Kidney epithelial cell (primary cell): ENCODE data around the gene ZNF653. TPM values are rescaled to one million over a fixed set of nuclear protein-coding genes. Genes with fewer than 3 reads are reported as not detected.

Experiments
- DNase-seq: peaks from one replicate; pipeline ENCODE4 v3.0.0-alpha.2; 2010; ENCODE audit warnings: low read depth
- H3K27me3 ChIP-seq: 2 replicates; pipeline ENCODE4 v1.6.0; 2011; ENCODE audit warnings: low read length; ENCODE audit not compliant: control insufficient read depth, insufficient read depth
- H3K36me3 ChIP-seq: 2 replicates; pipeline ENCODE4 v1.5.1; 2011; ENCODE audit warnings: low read length; ENCODE audit not compliant: control insufficient read depth, insufficient read depth
- H3K4me3 ChIP-seq: 2 replicates; pipeline ENCODE4 v1.5.1; 2011; ENCODE audit warnings: low read depth, mild to moderate bottlenecking, control low read depth, low read length
- total RNA-seq: library from RNA; depleted of rRNA; stranded (reverse); fragments of >200 nt; gene quantifications from 2 replicates; pipeline ENCODE4 v1.2.3, GENCODE V29; 2015
- TF ChIP-seq, protein P1 (sequence below): IDR thresholded peaks from 2 replicates; pipeline ENCODE4 v1.5.1; 2011; ENCODE audit warnings: mild to moderate bottlenecking, moderate library complexity, low read length, control low read depth, inconsistent platforms; ENCODE audit not compliant: insufficient read depth, poor library complexity, severe bottlenecking

Gene ZNF653
- total RNA-seq, 1 donor from 2014 or later = 6.6 TPM

DNA sequence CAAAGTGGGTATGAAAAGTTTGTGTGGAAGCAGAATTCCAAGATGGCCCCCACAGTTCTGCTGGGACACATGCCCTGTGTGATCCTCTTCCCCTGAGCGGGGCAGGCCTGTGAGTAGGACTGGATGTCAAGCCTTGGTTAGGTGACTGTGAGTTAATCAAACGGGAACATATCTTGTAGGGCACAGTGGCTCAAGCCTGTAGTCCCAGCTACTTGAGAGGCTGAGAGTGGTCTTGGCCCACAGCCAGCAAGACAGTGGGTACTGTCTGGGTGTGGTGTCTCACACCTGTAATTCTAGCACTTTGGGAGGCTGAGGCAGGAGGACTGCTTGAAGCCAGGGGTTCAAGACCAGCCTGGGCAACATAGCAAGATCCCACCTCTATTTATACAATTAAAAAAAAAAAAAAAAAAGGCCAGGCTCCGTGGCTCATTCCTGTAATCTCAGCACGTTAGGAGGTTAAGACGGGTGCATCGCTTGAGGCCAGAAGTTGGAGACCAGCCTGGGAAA lies 6.4 kb downstream of the ZNF653 start:
- DNase-seq = no peak
- H3K27me3 ChIP-seq = no peaks in the 10 kb centered on the region
- no peak overlapping the region for H3K4me3 ChIP-seq
- peaks cover 1% of the 10 kb centered on the region for H3K36me3 ChIP-seq
- TF ChIP-seq, protein P1, sequence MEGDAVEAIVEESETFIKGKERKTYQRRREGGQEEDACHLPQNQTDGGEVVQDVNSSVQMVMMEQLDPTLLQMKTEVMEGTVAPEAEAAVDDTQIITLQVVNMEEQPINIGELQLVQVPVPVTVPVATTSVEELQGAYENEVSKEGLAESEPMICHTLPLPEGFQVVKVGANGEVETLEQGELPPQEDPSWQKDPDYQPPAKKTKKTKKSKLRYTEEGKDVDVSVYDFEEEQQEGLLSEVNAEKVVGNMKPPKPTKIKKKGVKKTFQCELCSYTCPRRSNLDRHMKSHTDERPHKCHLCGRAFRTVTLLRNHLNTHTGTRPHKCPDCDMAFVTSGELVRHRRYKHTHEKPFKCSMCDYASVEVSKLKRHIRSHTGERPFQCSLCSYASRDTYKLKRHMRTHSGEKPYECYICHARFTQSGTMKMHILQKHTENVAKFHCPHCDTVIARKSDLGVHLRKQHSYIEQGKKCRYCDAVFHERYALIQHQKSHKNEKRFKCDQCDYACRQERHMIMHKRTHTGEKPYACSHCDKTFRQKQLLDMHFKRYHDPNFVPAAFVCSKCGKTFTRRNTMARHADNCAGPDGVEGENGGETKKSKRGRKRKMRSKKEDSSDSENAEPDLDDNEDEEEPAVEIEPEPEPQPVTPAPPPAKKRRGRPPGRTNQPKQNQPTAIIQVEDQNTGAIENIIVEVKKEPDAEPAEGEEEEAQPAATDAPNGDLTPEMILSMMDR = no peak

DNA sequence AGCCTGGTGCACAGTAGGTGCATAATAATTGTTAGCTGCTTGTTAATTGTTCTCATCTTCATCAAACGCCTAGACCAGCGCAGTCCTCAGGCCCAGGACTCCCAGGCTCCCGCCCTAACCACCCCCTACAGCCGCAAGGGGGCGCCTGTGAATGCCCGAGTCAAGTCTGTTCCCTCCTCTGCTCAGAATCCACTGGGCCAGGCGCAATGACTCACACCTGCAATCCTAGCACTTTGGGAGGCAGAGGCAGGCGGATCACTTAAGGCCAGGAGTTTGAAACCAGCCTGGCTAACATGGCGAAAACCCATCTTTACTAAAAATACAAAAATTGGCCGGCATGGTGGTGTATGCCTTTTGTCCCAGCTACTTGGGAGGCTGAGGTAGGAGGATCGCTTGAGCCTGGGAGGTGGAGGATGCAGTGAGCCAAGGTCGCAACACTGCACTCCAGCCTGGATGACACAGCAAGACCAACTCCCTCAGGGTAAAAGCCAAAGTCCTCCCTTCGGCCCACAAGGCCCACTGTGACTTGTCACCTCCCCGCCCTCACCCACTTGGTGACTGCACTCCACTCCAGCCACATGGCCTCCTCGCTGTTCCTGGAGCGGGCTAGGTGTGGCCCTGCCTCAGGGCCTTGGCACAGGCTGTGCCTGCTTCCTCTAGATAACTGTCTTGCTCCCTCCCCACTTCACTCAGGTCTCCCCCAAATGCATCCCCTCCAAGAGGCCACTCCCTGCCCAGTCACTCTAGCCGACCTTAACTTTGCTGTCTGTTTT lies 9.1 kb downstream of the ZNF653 start:
- no peak overlapping the region for H3K4me3 ChIP-seq
- H3K27me3 ChIP-seq = no peaks in the 10 kb centered on the region
- DNase-seq = no peak
- H3K36me3 ChIP-seq = peaks cover 1% of the 10 kb centered on the region
- TF ChIP-seq, protein P1 = peak; percentile 79

DNA sequence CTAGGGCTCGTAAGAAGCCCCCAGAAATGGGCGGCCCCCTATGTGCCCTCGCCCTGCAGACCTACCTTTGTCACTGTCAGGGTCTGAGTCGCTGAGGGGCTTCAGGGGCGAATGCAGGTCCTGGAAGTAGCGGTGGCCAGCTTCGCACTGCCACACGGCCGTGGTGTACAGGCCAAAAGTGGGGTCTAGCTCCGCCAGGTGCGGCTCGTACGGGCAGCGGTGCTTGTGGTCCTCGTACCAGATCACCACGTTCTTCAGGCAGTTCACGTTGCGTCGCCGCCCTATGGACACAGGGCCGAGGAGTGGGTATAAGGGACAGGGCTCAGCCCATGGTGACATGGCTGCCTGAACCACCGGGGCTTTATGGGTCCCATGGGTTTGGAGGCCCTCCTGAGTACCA lies 9.8 kb downstream of the ZNF653 start:
- no peak overlapping the region for H3K4me3 ChIP-seq
- TF ChIP-seq, protein P1 = no peak
- DNase-seq = no peak
- peaks cover 1% of the 10 kb centered on the region for H3K36me3 ChIP-seq
- no peaks in the 10 kb centered on the region for H3K27me3 ChIP-seq

DNA sequence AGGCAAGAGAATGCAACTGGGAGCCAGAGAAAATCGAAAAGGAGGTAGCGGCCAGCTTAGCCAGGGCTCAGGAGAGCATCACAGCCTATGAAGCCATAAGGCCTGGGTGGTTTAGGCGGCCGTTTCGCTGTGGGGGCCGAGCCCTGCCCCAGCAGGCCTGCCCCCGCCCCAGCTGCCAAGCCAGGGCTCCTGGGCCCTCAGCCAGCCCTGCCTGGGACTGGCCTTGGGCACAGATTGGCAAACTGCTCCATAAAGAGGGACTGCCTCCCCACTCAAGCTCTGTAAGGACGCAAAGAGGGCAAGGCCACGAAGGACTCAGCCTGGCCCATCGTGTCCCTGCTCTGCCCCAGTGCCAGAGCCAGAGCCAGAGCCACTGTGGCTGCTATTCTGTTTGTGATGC lies 10.2 kb downstream of the ZNF653 start:
- Histone ChIP-seq H3K27me3 (no peaks in the 10 kb centered on the region), H3K4me3 (no peak overlapping the region), H3K36me3 (peaks cover 1% of the 10 kb centered on the region)
- no peak for DNase-seq
- TF ChIP-seq, protein P1 = no peak

DNA sequence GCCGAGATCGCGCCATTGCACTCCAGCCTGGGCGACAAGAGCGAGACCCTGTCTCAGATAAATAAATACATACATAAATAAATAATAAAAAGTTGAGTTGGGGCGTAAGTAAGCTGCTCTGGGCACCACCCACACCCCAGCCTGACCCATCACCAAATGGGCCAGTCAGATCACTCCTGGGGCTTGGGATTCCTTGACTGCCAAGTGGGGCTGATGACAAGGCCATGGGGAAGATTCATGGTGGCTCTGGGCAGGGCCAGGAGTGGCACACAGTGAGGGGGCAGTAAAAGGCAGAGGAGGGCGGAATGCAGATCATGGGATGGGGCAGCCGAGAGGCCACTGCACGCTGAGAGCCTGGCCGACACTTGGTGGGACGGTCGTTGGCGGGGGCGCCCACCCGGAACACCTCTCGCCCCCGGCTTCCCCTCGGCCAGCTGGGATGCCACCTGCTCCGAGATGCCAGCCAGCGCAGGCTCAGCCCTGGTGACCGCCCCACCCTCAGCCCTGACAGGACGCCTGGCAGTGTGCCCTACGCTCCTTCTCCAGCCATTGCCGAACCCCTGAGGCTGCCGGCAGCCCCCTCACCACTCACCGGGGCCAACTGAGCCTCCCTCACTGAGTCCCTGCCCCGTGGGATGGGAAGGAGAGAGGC lies 10.9 kb downstream of the ZNF653 start:
- Histone ChIP-seq H3K4me3 (no peak overlapping the region), H3K36me3 (peaks cover 1% of the 10 kb centered on the region)

More for the DNA sequence above, 10.9 kb downstream of the ZNF653 start:
- TF ChIP-seq, protein P1 = no peak
- H3K27me3 ChIP-seq = no peaks in the 10 kb centered on the region
- DNase-seq = no peak
